K562 (cell line): Measurements from ENCODE around the gene GRID2IP. TPM values are rescaled to one million over a fixed set of nuclear protein-coding genes. Genes with fewer than 3 reads are reported as not detected.

Experiments used
- ATAC-seq: fragments of 200-7000 bp; cut with Tn5 transposase; 3 replicates; pipeline ENCODE4 v1.9.1; 2020; ENCODE audit warnings: moderate library complexity
- BruUV-seq: library from RNA; stranded (reverse); fragments of 400-500 nt; replicated peaks from 2 replicates; lab custom pipeline; 2021; lab: Mats Ljungman, UMichigan
- CTCF ChIA-PET: fragments of 300-600 bp; formaldehyde crosslinking; extraction: SDS; loops from one replicate; lab custom pipeline; 2021; ENCODE audit warnings: low intra/inter-chr PET ratio; lab: Yijun Ruan, JAX
- POLR2A ChIA-PET: fragments of 300-600, 350-650 bp; sonication (Branson Sonifier 250); formaldehyde crosslinking; extraction: SDS; loops from one replicate; lab custom pipeline; 2021; ENCODE audit warnings: antibody characterized with exemption, inconsistent platforms; lab: Yijun Ruan, JAX
- DNase-seq, 4 experiments: peaks; one replicate each; pipeline versions ENCODE4 v3.0.0 to v3.0.0-alpha.2; 2011 to 2018; ENCODE audit warnings: low spot score in 3 of 4, mixed read lengths in 3 of 4; ENCODE audit errors: extremely low read depth in 1 of 4
- FAIRE-seq: peaks from 2 replicates; lab custom pipeline; 2011; peaks lifted over from hg19 to GRCh38; lab: Jason Lieb, UNC
- H2AFZ ChIP-seq: 2 replicates; pipeline ENCODE4 v1.6.0; 2011; ENCODE audit warnings: low read depth, low read length, control low read depth, inconsistent platforms
- H3K27ac ChIP-seq: fragments of 200-600 bp; 3 replicates; pipeline ENCODE4 v1.8.0; 2011; ENCODE audit warnings: low read depth, mild to moderate bottlenecking, control low read depth, inconsistent platforms, low read length, moderate library complexity, mixed read lengths; ENCODE audit errors: extremely low read depth
- H3K27me3 ChIP-seq, 2 experiments: fragments of 300-600 bp in 1 of 2; 2 replicates in 1 of 2; 3 replicates in 1 of 2; pipeline versions ENCODE4 v1.6.0 to v1.8.0; 2011; ENCODE audit warnings: inconsistent platforms in 2 of 2, low read length in 2 of 2, mild to moderate bottlenecking in 1 of 2, mixed read lengths in 1 of 2, moderate library complexity in 1 of 2; ENCODE audit not compliant: control insufficient read depth in 2 of 2, insufficient read depth in 2 of 2
- H3K36me3 ChIP-seq: fragments of 300-600 bp; 3 replicates; pipeline ENCODE4 v1.8.0; 2011; ENCODE audit warnings: mild to moderate bottlenecking, low read length, inconsistent platforms; ENCODE audit not compliant: control insufficient read depth, insufficient read depth
- H3K4me1 ChIP-seq, 2 experiments: fragments of 200-600 bp in 1 of 2; replicated peaks in 1 of 2; 2 replicates in 1 of 2; 3 replicates in 1 of 2; pipeline versions ENCODE4 v1.5.1 to v1.8.0; 2011; ENCODE audit warnings: inconsistent platforms in 2 of 2, low read length in 2 of 2, mild to moderate bottlenecking in 1 of 2, mixed read lengths in 1 of 2, moderate library complexity in 1 of 2; ENCODE audit not compliant: control insufficient read depth in 2 of 2, insufficient read depth in 2 of 2
- H3K4me2 ChIP-seq: 2 replicates; pipeline ENCODE4 v1.6.1; 2011; ENCODE audit warnings: low read length, control low read depth, inconsistent platforms, mixed read lengths; ENCODE audit not compliant: insufficient read depth
- H3K4me3 ChIP-seq: fragments of 200-600 bp; sonication (generic), shearing (Covaris generic); 2 replicates; pipeline ENCODE4 v1.5.1; 2016; ENCODE audit warnings: control low read depth, inconsistent platforms
- H3K79me2 ChIP-seq: fragments of 200-600 bp; 3 replicates; pipeline ENCODE4 v1.8.0; 2011; ENCODE audit warnings: low read length, inconsistent platforms; ENCODE audit not compliant: control insufficient read depth, insufficient read depth
- H3K9ac ChIP-seq, 2 experiments: 2 replicates each; pipeline versions ENCODE4 v1.6.0 to v1.6.1; 2011; ENCODE audit warnings: low read depth in 2 of 2, low read length in 2 of 2, control low read depth in 1 of 2, inconsistent platforms in 1 of 2, mild to moderate bottlenecking in 1 of 2, mixed read lengths in 1 of 2; ENCODE audit not compliant: insufficient read depth in 1 of 2
- H3K9me1 ChIP-seq: one replicate; pipeline ENCODE4 v1.6.0; 2011; ENCODE audit warnings: inconsistent platforms, mild to moderate bottlenecking, low read length, moderate library complexity; ENCODE audit not compliant: control insufficient read depth, insufficient read depth
- H3K9me3 ChIP-seq: replicated peaks from 2 replicates; pipeline ENCODE4 v1.5.1; 2011; ENCODE audit warnings: low read depth, low read length, inconsistent platforms; ENCODE audit not compliant: control insufficient read depth, insufficient read depth
- H4K20me1 ChIP-seq: replicated peaks from 2 replicates; pipeline ENCODE4 v1.6.1; 2011; ENCODE audit warnings: low read length, inconsistent platforms, mixed read lengths; ENCODE audit not compliant: control insufficient read depth, insufficient read depth
- CBX8 ChIP-seq: fragments of 200-600 bp; sonication (generic); IDR thresholded peaks from 2 replicates; pipeline ENCODE4 v1.6.1; 2012; ENCODE audit warnings: borderline replicate concordance, mixed run types, low read depth, mild to moderate bottlenecking, moderate library complexity, mixed read lengths, low read length, control low read depth, inconsistent platforms; ENCODE audit not compliant: poor library complexity, severe bottlenecking; ENCODE audit errors: extremely low read depth
- DNMT1 ChIP-seq: fragments of 450-650 bp; IDR thresholded peaks from 2 replicates; pipeline ENCODE4 v1.6.1; 2016; ENCODE audit warnings: antibody characterized with exemption, mild to moderate bottlenecking
- EWSR1 ChIP-seq: fragments of 450-650 bp; IDR thresholded peaks from 2 replicates; pipeline ENCODE4 v1.6.1; 2018; ENCODE audit warnings: borderline replicate concordance, mild to moderate bottlenecking, low read depth, moderate library complexity; ENCODE audit not compliant: partially characterized antibody
- HMGXB4 ChIP-seq: sonication (generic); formaldehyde crosslinking; IDR thresholded peaks from 2 replicates; pipeline ENCODE4 v1.8.1; 2023; ENCODE audit warnings: mild to moderate bottlenecking, missing genetic modification reagents
- MGA ChIP-seq: fragments of 450-650 bp; IDR thresholded peaks from 2 replicates; pipeline ENCODE4 v1.6.1; 2016; ENCODE audit warnings: mild to moderate bottlenecking, moderate library complexity
- OTX1 ChIP-seq: fragments of 450-650 bp; formaldehyde crosslinking; IDR thresholded peaks from 2 replicates; pipeline ENCODE4 v1.4.0; 2022; ENCODE audit warnings: mild to moderate bottlenecking
- POLR2H ChIP-seq: IDR thresholded peaks from 2 replicates; pipeline ENCODE4 v1.6.1; 2016; ENCODE audit warnings: missing genetic modification characterization, low read depth, mild to moderate bottlenecking, control low read depth, missing compliant biosample characterization, moderate library complexity
- PTTG1 ChIP-seq: fragments of 450-650 bp; IDR thresholded peaks from 2 replicates; pipeline ENCODE4 v1.6.1; 2016; ENCODE audit warnings: low read depth, mild to moderate bottlenecking, missing genetic modification characterization, missing compliant biosample characterization
- SRSF7 ChIP-seq: fragments of 200-400 bp; formaldehyde crosslinking; optimal IDR thresholded peaks from 2 replicates; pipeline ENCODE3; 2017; ENCODE audit warnings: mild to moderate bottlenecking, low read depth, low read length
- ZKSCAN8 ChIP-seq: fragments of 200-800 bp; sonication (Bioruptor generic); IDR thresholded peaks from 2 replicates; pipeline ENCODE4 v1.6.1; 2016; ENCODE audit warnings: missing genetic modification characterization, missing compliant biosample characterization
- WGBS: fragments of 100-300 bp; shearing (Covaris generic); methylation state at CpG from one replicate; pipeline ENCODE4 v1.1.6; 2016; ENCODE audit warnings: low coverage, mixed read lengths; ENCODE audit not compliant: insufficient coverage; ENCODE audit errors: missing lambda C conversion rate; 5-methylcytosine and 5-hydroxymethylcytosine counted together
- in situ Hi-C: fragments of 300-500 bp; cut with MboI; formaldehyde crosslinking; loops from 4 replicates; pipeline ENCODE4 v1.15.0; 2018; ENCODE audit warnings: inconsistent platforms, mixed read lengths
- intact Hi-C: fragments of 100-400 bp; cut with micrococcal nuclease; formaldehyde crosslinking; loops from 2 replicates; pipeline ENCODE4 v1.14.2; 2022
- polyA plus RNA-seq, 8 experiments: library from polyadenylated mRNA; depleted of rRNA in 4 of 8; stranded (reverse) in 5 of 8; unstranded in 3 of 8; fragments of >200 nt; fragmentation: Nextera tagmentation in 2 of 8; fragmentation: Illumina TruSeq in 1 of 8; extraction: Ambion mirVana in 2 of 8; extraction: Trizol in 1 of 8; gene quantifications; 2 replicates each; pipeline versions ENCODE4 v1.2.1 to v1.2.3, GENCODE V29; 2011 to 2014; ENCODE audit warnings: inconsistent platforms in 1 of 8, missing spikeins in 1 of 8
- total RNA-seq, 7 experiments: library from RNA; depleted of rRNA in 6 of 7; stranded (reverse); fragments of >200 nt in 6 of 7; fragmentation: Illumina TruSeq in 2 of 7; extraction: Trizol in 2 of 7; gene quantifications; 2 replicates each; pipeline versions ENCODE4 v1.2.1 to v1.2.3, GENCODE V29; 2011 to 2021; ENCODE audit warnings: low replicate concordance in 1 of 7

Gene GRID2IP
- total and polyA plus RNA-seq, 9 of the 15 experiments (the other 6 are each of a cell fraction or from before 2014, with no cell fraction given) = not detected

- intact Hi-C loops (no loop called here), in situ Hi-C loops (no loop called here)
- ChIA-PET POLR2A (no interaction called here), CTCF (no interaction called here)
- WGBS = 0% methylated on average over 2 of the region's 6 CpGs
- ATAC-seq (no peak), DNase-seq (no peak), FAIRE-seq (no peak)
- peaks cover 25 to 71% of the 10 kb centered on the region in 2 experiments for H3K27me3 ChIP-seq
- H3K36me3 ChIP-seq = no peaks in the 10 kb centered on the region
- no peaks in the 10 kb centered on the region for H3K79me2 ChIP-seq
- H3K9me1 ChIP-seq = no peaks in the 10 kb centered on the region
- H2AFZ ChIP-seq = no peak overlapping the region
- no peak overlapping the region for H3K9ac ChIP-seq
- no TSS peak for BruUV-seq
- no peaks in the 10 kb centered on the region for H4K20me1 ChIP-seq
- H3K9me3 ChIP-seq = no peaks in the 10 kb centered on the region
- no peak overlapping the region for H3K4me2 ChIP-seq
- no peak overlapping the region for H3K27ac ChIP-seq
- H3K4me3 ChIP-seq = no peak overlapping the region
- peaks cover 0 to 23% of the 10 kb centered on the region in 2 experiments; a peak in 3 of 5 replicates for H3K4me1 ChIP-seq
- TF ChIP-seq HMGXB4 (CRISPR knock-in tag) = no peak
- no peak for TF ChIP-seq OTX1 (CRISPR knock-in tag)
- no peak for TF ChIP-seq POLR2H (tag)
- TF ChIP-seq CBX8 = no peak
- no peak for TF ChIP-seq PTTG1 (tag)
- no peak for TF ChIP-seq ZKSCAN8 (CRISPR knock-in tag)
- no peak for TF ChIP-seq EWSR1
- TF ChIP-seq DNMT1 = no peak
- TF ChIP-seq MGA = no peak
- TF ChIP-seq SRSF7 = no peak
These were observed 21.6 kb downstream of the GRID2IP start for GRCh38 chr7:6529643-6530042.
